ENCODE results near the gene ATP5MC2. TPM values are rescaled to one million over a fixed set of nuclear protein-coding genes. Genes with fewer than 3 reads are reported as not detected.
"Not testable (repeated sequence)": the region's sequence is repeated elsewhere in the genome, so short reads cannot be mapped to it uniquely, and the experiment has no call there.

Gene ATP5MC2
- total RNA-seq, 1 donor from 2014 or later: 148 TPM

DNA sequence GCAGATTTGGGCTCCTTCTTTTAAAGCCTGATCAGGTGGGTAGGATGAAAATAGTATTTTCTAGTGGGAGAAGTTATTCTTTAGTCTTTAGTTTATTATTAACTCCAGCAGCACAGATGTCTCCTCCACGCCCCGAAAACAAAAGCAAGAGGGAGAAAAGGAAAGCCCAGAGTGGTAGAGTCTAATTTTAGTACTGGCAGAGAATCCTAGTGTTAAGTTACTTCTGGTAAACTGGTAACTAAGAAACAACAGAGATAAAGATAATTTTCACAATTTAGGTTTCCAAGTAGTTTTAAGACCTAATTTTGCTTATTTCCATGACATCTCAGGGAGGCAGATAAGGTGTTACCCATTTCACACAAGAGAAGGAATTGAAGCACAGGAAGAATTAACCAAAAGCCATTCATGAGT, 16.3 kb downstream of the ATP5MC2 start:
- ATAC-seq: peak; percentile 31
- intact Hi-C loops (cut with DNase I): no loop called here
- DNase-seq (ENCODE audit: low spot score): no peak

DNA sequence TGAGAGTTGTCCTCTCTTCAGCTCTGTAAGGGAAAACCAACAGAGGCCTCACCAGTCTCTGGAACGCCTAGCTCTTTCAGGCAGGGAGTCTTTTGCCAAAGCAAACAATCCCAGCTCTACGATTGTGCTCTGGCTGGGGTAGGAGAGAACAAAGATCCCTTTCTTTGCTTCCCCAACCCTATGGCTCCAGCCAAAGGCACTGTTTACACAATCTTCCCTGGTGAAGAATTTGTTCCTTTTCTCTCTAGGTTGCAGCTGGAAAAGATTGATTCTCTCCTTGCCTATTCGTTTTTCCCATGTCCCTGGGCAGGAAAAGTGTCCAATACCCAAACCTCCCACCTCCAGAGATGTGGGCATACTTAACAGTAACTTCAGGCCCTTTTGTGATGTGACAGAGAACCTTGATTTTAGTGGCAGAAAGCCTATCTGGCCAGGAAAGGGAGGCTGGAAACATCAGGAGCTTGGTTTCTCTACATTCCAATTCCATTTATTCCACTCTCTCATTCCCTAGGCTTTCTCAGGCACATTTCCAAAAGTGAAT, 16.8 kb downstream of the ATP5MC2 start:
- ATAC-seq (peak; percentile 98), DNase-seq (ENCODE audit: low spot score) (peak; percentile 65)
- intact Hi-C loops (cut with DNase I): no loop called here

DNA sequence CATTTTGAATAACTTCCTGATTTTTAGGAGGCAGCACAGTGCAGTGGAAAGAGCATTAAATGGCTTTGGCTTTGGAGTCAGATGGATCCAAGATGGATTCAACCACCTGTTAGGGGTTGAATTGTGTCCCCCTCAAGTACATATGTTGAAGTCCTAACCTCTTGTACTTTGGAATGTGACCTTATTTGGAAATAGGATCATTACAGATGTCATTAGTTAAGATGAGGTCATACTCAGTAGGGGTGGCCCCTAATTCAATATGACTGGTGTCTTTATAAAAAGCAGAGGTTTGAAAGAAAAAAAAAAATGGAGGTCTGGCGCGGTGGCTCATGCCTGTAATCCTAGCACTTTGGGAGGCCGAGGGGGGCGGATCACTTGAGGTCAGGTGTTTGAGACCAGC, 18.8 kb downstream of the ATP5MC2 start:
- DNase-seq (ENCODE audit: low spot score): no peak
- no peak for ATAC-seq
- intact Hi-C loops (cut with DNase I): no loop called here

DNA sequence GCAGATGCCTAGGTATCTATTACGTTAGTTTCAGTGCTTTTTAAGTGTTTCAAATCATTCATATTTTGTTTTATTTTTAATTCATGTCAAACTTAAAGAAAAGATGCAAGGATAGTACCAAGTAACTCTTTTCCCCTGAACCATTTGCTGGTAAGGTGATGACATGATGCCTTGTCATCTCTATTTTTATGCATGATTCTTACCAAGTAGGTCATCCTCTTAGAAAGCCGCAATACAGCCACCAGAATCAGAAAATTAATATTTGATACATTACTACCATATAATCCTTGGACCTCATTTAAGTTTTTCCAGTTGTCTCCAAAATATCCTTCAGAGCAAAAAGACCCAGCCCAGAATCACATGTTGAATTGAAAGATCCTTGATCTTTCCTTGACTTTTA, 22.3 kb downstream of the ATP5MC2 start:
- intact Hi-C loops (cut with DNase I): no loop called here
- ATAC-seq: no peak

DNA sequence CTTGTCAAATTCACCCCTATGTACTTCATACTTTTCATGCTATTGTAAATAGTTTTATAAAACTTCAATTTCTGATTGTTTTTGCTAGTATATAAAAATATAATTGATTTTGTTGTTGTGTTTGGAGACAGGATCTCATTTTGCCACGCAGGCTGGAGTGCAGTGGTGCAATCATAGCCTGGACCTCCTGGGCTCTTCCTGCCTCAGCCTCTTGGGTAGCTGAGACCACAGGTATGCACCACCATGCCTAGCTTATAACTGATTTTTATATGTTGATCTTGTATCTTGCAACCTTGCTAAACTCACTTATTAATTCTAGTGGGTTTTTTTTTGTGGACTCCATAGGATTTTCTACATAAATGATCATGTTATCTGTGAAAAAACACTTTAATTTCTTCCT, 23.5 kb downstream of the ATP5MC2 start:
- DNase-seq (ENCODE audit: low spot score) (no peak), ATAC-seq (no peak)
- intact Hi-C loops (cut with DNase I): no loop called here

More for the DNA sequence above, 22.3 kb downstream of the ATP5MC2 start:
- no peak for DNase-seq (ENCODE audit: low spot score)

DNA sequence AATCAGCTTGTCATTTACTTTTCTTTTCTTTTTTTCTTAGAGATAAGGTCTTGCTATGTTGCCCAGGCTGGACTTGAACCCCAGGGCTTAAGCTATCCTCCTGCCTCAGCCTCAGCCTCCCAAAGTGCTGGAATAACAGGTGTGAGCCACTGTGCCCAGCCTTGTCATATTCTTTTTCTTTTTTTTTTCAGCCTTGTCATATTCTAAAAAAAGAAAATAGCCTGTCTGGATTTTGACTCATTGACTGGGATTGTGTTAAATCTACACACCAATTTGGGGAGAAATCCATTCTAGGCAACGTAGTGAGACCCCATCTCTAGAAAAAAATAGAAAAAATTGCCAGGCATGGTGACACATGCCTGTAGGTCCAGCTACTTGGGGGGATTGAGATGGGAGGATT, 24.1 kb downstream of the ATP5MC2 start:
- intact Hi-C loops (cut with DNase I): no loop called here
- DNase-seq (ENCODE audit: low spot score): no peak

DNA sequence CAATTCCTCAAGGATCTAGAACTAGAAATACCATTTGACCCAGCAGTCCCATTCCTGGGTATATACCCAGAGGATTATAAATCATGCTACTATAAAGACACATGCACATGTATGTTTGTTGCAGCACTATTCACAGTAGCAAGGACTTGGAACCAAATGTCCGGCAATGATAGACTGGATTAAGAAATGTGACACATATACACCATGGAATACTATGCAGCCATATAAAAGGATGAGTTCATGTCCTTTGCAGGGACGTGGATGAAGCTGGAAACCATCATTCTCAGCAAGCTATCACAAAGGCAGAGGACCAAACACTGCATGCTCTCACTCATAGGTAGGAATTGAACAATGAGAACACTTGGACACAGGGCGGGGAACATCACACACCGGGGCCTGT, 29.6 kb downstream of the ATP5MC2 start:
- DNase-seq (ENCODE audit: low spot score); intact Hi-C loops (cut with DNase I); ATAC-seq: not testable (repeated sequence)

More for the DNA sequence above, 24.1 kb downstream of the ATP5MC2 start:
- ATAC-seq: no peak

DNA sequence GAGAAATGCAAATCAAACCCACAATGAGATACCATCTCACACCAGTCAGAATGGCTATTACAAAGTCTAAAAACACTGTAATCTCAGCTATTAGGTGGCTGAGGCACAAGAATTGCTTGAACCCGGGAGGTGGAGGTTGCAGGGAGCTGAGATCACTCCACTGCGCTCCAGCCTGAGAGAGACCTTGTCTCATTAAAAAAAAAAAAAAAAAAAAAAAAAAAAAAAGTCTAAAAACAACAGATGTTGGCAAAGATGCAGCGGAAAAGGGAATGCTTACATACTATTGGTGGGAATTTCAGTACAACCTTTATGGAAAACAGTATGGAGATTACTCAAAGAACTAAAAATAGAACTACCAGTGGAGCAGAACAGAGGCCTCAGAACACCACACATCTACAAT, 30.7 kb downstream of the ATP5MC2 start:
- DNase-seq (ENCODE audit: low spot score): no peak
- ATAC-seq: no peak
- intact Hi-C loops (cut with DNase I): no loop called here

DNA sequence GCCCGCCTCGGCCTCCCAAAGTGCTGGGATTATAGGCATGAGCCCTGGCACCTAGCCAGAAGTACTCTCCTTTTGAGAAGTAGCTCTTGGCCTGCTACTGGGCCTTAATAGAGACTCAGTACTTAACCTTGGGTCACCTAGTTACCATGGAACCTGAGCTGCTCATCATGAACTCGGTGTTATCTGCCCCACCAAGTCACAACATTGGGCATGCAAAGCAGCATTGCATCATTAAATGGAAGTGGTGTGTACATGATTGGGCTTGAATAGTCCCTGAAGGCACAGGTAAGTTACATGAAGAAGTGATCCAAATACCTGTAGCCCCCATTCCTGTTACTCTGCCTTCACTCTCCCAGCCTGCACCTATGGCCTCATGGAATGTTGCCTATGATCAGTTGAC, 31.8 kb downstream of the ATP5MC2 start:
- intact Hi-C loops (cut with DNase I): no loop called here
- no peak for ATAC-seq
- no peak for DNase-seq (ENCODE audit: low spot score)

DNA sequence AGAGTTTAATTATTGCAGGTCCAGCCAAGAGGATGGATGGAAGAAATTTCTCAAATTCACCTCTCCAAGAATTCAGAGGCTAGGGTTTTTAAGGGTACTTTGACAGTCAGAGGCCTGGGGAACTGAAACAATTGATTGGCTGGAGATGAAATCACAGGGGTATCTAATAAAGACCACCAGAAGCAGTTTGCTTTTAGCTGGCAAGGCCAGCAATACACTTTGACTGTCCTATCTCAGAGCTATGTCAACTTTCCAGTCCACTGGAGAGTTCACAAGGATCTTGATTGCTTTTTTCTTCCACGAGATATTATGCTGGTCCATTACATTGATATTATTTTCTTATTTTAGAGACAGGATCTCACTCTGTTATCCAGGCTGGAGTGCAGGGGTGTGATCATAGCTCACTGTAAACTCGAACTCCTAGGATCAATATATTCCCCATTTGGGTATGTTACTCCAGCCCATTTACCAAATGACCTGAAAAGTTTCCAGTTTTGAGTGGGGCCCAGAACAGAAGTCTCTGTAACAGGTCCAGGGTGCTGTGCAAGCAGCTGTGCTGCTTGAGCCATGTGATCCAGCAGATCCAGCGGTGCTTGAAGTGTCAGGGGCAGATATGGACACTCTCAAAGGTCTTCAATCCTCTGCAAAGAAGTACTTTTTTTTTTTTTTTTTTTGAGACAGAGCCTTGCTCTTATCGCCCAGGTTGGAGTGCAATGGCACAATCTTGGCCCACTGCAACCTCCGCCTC, 32.5 kb downstream of the ATP5MC2 start:
- intact Hi-C loops (cut with DNase I): no loop called here
- DNase-seq (ENCODE audit: low spot score): no peak
- ATAC-seq: no peak

DNA sequence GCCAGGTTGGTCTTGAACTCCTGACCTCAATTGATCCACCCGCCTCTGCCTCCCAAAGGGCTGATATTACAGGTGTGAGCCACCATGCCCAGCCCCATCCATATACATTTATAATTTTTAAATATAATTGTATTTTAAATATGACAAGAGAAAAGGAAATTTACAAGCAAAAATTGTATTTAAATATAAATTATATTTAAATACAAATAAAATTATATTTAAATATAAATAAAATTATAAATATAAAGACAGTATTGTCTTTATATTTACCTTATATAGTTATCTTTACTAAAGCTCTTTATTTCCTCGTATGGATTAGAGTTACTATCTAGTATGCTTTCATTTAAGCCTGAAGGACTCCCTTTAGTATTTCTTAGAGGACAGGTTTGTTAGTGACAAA, 37.8 kb downstream of the ATP5MC2 start:
- intact Hi-C loops (cut with DNase I): no loop called here
- DNase-seq (ENCODE audit: low spot score) (no peak), ATAC-seq (no peak)

DNA sequence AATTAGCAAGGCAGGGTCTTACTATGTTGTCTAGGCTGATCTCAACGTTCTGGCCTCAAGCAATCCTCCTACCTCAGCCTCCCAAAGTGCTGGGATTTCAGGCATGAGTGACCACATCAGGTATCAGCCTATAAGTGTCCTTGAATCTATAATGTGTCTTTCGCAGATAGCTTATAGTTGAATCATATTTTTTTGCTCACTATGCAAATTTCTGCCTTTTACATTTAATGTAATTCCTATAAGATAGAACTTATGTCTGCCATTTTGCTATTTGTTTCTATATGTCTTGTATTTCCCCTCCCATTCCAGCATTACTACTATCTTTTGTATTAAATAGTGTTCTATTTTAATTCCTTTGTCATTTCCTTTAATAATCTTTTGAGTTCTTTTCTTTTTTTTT, 39.2 kb downstream of the ATP5MC2 start:
- intact Hi-C loops (cut with DNase I): no loop called here

DNA sequence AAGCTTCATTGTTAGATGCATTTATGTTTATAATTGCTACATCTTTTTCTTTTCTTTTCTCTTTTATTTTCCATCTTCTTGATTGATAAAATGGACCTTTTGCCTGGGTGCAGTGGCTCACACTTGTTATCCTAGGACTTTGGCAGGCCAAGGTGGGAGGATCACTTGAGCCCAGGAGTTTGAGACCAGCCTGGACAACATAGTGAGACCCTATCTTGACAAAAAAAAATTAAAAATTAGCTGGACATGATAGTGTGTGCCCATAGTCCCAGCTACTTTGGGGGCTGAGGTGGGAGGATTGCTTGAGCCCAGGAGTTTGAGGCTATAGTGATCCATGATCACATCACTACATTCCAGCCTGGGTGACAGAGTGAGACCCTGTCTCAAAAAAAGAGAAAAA, 40.2 kb downstream of the ATP5MC2 start:
- DNase-seq (ENCODE audit: low spot score); ATAC-seq; intact Hi-C loops (cut with DNase I): not testable (repeated sequence)

More for the DNA sequence above, 39.2 kb downstream of the ATP5MC2 start:
- ATAC-seq: no peak
- no peak for DNase-seq (ENCODE audit: low spot score)

DNA sequence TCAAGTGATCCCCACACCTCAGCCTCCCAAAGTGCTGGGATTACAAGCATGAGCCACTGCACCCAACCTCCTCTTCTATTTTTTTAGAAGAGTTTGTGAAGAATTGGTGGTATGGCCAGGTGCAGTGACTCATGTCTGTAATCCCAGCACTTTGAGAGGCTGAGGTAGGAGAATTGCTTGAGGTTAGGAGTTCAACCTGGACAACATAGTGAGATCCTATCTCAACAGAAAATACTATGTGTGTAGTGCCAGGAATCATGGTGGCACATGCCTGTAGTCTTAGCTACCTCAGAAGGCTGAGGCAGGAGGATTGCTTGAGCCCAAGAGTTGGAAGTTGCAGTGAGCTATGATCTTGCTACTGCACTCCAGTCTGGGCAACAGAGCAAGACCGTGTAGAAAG, 44.2 kb downstream of the ATP5MC2 start:
- ATAC-seq (no peak), DNase-seq (ENCODE audit: low spot score) (no peak)
- intact Hi-C loops (cut with DNase I): no loop called here

DNA sequence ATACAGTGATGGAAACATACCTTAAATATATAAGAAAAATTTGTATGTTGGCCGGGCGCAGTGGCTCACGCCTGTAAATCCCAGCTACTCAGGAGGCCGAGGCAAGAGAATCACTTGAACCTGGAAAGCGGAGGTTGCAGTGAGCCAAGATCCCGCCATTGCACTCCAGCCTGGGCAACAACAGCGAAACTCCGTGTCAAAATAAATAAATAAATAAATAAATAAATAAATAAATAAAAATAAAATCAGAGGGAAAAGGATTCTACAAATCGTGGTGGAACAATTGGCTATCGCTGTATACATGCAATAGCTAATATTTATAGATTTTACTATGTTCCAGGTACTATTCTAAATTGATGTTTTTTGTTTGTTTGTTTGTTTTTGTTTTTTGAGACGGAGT, 48.0 kb downstream of the ATP5MC2 start:
- DNase-seq (ENCODE audit: low spot score): no peak
- intact Hi-C loops (cut with DNase I): no loop called here
- no peak for ATAC-seq

DNA sequence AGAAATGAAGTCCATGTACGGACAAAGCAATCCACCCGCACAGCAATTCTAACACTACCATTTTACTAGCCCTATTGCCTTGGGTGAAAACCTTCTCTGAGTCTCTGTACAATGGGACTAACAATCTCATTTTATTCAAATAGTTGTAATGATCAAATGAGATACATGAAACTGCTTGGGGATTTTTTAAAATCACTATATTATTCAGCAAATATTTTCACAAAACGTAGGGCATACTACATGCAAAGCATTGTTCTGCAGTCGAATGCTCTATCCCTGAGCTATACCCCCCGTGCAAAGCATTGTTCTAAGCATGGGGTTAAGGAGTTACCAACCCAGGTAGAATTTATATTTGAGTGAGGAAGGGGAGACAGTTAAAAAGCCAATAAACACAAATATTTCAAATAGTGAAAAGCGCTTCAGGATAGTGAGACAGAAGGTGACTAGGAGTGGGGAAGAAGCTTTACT, 49.1 kb downstream of the ATP5MC2 start:
- no peak for DNase-seq (ENCODE audit: low spot score)
- no peak for ATAC-seq
- intact Hi-C loops (cut with DNase I): no loop called here

DNA sequence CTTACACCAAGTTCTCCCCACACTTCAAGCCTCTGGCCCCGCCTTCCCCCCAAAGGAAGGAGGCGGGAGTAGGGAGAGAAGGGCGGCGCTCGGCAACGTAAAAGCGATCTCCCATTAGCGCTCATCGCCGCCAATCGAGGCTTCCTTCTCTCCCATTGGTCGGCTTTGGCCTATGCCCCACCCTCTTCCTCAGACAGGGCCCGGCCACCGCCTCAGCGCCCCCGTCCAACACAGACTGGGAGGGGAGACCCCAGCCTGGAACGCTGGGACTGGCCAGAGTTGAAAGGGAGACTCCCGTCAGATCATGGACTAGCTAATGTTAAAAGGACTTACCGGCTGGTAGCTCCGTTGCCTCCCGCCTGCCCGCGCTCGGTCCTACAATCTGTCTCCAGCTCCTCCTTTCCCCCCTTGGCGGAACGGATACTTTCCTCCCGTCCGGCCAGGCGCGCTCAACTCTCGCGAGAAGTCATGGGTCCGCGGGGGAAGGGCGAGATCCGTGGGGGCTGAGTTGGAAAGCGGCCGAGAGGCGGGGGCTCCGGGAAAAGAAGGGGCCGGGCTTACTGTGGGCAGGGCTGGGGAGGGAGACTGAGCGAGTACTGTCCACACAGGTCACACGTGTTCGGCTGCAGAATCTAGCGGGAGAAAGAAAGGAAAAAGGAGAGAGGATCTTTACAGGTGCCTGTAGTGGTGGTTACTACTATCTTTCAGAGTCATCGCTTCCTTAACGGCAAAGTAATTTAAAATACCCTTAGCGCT, 49.8 kb downstream of the ATP5MC2 start, which contains the start of gene ATF7:
ATF7 (minus strand) TSS at position 437 of the 756 bp plus-strand sequence. CDS start 25,382 bp downstream, outside the sequence.
- ATAC-seq: peak; percentile 98
- intact Hi-C loops (cut with DNase I): no loop called here
- DNase-seq (ENCODE audit: low spot score): peak; percentile 100

DNA sequence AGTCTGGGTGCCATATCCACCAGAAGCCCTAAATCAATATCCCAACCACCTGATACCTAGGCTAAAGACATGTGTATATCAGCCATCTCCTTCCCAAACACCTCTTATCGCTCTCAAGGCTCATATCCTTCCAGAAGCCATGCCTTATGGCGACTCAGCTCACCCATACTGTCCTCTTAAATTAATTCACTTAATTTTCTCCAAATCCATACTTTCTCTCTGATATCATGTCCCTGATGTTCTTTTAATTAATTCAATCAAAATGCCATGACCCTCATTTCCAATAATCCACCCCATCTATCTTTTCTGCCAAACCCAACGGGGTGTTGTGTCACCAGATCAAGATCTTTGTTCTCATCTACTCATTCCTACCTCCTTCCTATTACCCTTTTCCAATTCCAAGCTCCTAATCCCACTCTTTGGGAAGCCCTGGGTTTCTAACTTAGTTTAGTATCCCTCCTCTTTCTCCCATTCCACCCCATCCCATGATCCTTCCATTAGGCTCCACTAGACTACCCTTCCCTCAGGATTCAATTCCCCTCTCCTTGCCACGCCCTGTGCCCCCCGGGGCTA, 50.4 kb downstream of the ATP5MC2 start:
- intact Hi-C loops (cut with DNase I): no loop called here
- ATAC-seq: no peak

DNA sequence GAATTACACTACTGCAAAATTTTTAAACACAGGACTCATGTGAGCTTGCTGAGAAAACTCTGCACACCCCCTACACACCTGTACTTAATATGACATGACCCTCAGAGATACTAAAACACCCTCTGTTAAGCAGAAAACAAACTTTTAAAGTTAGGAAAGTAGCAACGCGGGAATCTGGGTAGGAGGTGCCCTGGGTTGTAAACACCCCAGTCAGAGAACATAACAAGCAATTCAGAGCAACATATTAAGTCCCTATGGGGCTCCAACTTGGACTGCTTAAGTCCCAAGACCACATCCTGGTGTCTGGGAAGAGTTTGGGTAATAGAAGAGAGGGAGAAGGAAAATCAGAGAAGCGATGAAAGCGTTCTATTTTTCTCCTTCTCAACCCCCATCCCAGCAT, 50.9 kb downstream of the ATP5MC2 start:
- DNase-seq (ENCODE audit: low spot score): no peak
- intact Hi-C loops (cut with DNase I): no loop called here

More for the DNA sequence above, 50.4 kb downstream of the ATP5MC2 start:
- no peak for DNase-seq (ENCODE audit: low spot score)

DNA sequence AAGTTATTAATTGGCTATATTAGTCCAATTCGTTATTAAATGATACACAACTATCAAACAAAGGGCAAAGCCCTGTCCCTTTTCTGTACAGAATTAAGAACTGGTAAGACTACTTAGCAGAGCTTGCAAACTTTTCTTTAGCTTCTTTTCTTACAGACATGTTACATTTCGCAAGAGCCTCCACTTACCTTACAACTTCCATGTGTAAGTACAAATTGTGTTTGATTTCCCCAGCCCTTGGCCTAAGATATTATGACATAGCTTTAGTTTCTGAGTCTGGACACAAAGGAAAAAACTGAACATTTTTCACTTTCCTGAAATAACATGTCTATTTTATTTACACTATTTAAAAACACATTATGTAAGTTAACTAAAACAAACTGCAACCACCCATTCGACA, 51.4 kb downstream of the ATP5MC2 start:
- ATAC-seq (no peak), DNase-seq (ENCODE audit: low spot score) (no peak)
- intact Hi-C loops (cut with DNase I): no loop called here

More for the DNA sequence above, 50.9 kb downstream of the ATP5MC2 start:
- peak; percentile 20 for ATAC-seq
